NB4 (cell line): ENCODE measurements around the gene PERCC1.

Source experiments
- POLR2A ChIP-seq: IDR thresholded peaks from 2 replicates; pipeline ENCODE4 v1.6.1; 2011; ENCODE audit warnings: mild to moderate bottlenecking; ENCODE audit not compliant: insufficient read length; ENCODE audit errors: extremely low read depth
- TF ChIP-seq, protein P1 (sequence below): IDR thresholded peaks from one replicate; pipeline ENCODE4 v1.5.1; 2012; ENCODE audit warnings: low read depth, low read length

DNA sequence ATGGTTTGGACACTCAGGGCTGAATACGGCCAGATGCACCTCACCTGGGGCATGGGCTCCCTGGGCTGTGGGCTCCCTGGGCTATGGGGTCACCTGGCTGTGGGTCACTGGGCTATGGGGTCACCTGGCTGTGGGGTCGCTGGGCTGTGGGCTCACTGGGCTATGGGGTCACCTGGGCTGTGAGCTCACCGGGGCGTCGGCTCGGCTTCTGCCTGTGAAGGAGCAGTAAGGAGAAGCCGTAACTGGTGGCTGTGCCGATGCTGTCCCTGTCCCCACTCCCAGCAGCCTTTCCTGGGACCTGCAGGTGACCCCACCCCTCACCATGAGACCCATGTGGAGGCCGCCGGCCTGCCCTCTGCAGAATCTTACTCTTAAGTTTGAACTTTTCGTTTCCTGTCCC, 1.9 kb upstream of the PERCC1 start:
- TF ChIP-seq, protein P1, sequence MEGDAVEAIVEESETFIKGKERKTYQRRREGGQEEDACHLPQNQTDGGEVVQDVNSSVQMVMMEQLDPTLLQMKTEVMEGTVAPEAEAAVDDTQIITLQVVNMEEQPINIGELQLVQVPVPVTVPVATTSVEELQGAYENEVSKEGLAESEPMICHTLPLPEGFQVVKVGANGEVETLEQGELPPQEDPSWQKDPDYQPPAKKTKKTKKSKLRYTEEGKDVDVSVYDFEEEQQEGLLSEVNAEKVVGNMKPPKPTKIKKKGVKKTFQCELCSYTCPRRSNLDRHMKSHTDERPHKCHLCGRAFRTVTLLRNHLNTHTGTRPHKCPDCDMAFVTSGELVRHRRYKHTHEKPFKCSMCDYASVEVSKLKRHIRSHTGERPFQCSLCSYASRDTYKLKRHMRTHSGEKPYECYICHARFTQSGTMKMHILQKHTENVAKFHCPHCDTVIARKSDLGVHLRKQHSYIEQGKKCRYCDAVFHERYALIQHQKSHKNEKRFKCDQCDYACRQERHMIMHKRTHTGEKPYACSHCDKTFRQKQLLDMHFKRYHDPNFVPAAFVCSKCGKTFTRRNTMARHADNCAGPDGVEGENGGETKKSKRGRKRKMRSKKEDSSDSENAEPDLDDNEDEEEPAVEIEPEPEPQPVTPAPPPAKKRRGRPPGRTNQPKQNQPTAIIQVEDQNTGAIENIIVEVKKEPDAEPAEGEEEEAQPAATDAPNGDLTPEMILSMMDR = no peak
- TF ChIP-seq POLR2A = no peak
